Ishikawa (cell line): Measurements from ENCODE around the gene LRRC2.

Experiments used
- CEBPB ChIP-seq: IDR thresholded peaks from 2 replicates; pipeline ENCODE4 v1.6.1; 2012
- CREB1 ChIP-seq: IDR thresholded peaks from 2 replicates; pipeline ENCODE4 v1.6.1; 2012; ENCODE audit warnings: low read depth
- EGR1 ChIP-seq: IDR thresholded peaks from 2 replicates; pipeline ENCODE4 v1.6.1; 2012
- EP300 ChIP-seq: IDR thresholded peaks from 2 replicates; pipeline ENCODE4 v1.6.1; 2012; ENCODE audit warnings: borderline replicate concordance
- FOXM1 ChIP-seq: IDR thresholded peaks from 2 replicates; pipeline ENCODE4 v1.6.1; 2012; ENCODE audit warnings: low read depth, borderline replicate concordance
- NFIC ChIP-seq: IDR thresholded peaks from 2 replicates; pipeline ENCODE4 v1.6.1; 2012
- RAD21 ChIP-seq: IDR thresholded peaks from 2 replicates; pipeline ENCODE4 v1.6.1; 2012; ENCODE audit warnings: low read depth
- TAF1 ChIP-seq: IDR thresholded peaks from 2 replicates; pipeline ENCODE4 v1.6.1; 2012; ENCODE audit warnings: low read depth, mild to moderate bottlenecking
- TCF12 ChIP-seq: IDR thresholded peaks from 2 replicates; pipeline ENCODE4 v1.6.1; 2012; ENCODE audit warnings: low read depth
- USF1 ChIP-seq: IDR thresholded peaks from 2 replicates; pipeline ENCODE4 v1.6.1; 2012
- YY1 ChIP-seq: IDR thresholded peaks from 2 replicates; pipeline ENCODE4 v1.6.1; 2012; ENCODE audit warnings: low read depth
- ZBTB7A ChIP-seq: IDR thresholded peaks from 2 replicates; pipeline ENCODE4 v1.6.1; 2012; ENCODE audit warnings: low read depth
- TF ChIP-seq, protein P1 (sequence below): IDR thresholded peaks from 2 replicates; pipeline ENCODE4 v1.6.1; 2012; ENCODE audit warnings: low read depth, mild to moderate bottlenecking
- TF ChIP-seq, protein P2 (sequence below): IDR thresholded peaks from 2 replicates; pipeline ENCODE4 v1.6.1; 2012

GRCh38 chr3:46551615-46552014, 14.5 kb downstream of the LRRC2 start:
- TF ChIP-seq RAD21 (no peak), TAF1 (no peak), CREB1 (no peak), YY1 (no peak), EP300 (no peak), NFIC (no peak), USF1 (no peak), ZBTB7A (no peak), CEBPB (no peak), FOXM1 (no peak), TCF12 (no peak), EGR1 (no peak)
- TF ChIP-seq, protein P1, sequence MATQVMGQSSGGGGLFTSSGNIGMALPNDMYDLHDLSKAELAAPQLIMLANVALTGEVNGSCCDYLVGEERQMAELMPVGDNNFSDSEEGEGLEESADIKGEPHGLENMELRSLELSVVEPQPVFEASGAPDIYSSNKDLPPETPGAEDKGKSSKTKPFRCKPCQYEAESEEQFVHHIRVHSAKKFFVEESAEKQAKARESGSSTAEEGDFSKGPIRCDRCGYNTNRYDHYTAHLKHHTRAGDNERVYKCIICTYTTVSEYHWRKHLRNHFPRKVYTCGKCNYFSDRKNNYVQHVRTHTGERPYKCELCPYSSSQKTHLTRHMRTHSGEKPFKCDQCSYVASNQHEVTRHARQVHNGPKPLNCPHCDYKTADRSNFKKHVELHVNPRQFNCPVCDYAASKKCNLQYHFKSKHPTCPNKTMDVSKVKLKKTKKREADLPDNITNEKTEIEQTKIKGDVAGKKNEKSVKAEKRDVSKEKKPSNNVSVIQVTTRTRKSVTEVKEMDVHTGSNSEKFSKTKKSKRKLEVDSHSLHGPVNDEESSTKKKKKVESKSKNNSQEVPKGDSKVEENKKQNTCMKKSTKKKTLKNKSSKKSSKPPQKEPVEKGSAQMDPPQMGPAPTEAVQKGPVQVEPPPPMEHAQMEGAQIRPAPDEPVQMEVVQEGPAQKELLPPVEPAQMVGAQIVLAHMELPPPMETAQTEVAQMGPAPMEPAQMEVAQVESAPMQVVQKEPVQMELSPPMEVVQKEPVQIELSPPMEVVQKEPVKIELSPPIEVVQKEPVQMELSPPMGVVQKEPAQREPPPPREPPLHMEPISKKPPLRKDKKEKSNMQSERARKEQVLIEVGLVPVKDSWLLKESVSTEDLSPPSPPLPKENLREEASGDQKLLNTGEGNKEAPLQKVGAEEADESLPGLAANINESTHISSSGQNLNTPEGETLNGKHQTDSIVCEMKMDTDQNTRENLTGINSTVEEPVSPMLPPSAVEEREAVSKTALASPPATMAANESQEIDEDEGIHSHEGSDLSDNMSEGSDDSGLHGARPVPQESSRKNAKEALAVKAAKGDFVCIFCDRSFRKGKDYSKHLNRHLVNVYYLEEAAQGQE, result no peak
- TF ChIP-seq, protein P2, sequence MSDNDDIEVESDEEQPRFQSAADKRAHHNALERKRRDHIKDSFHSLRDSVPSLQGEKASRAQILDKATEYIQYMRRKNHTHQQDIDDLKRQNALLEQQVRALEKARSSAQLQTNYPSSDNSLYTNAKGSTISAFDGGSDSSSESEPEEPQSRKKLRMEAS, result no peak
